ENCODE data around the gene KCNIP3. TPM values are rescaled to one million over a fixed set of nuclear protein-coding genes. Genes with fewer than 3 reads are reported as not detected.
A peak's percentile ranks its signal among the peaks of the same experiment; 100 is the strongest.

The KCNIP3 gene
- total and polyA plus RNA-seq, 4 donors, result 0.26 to 1.1 (median 0.62) TPM

DNA sequence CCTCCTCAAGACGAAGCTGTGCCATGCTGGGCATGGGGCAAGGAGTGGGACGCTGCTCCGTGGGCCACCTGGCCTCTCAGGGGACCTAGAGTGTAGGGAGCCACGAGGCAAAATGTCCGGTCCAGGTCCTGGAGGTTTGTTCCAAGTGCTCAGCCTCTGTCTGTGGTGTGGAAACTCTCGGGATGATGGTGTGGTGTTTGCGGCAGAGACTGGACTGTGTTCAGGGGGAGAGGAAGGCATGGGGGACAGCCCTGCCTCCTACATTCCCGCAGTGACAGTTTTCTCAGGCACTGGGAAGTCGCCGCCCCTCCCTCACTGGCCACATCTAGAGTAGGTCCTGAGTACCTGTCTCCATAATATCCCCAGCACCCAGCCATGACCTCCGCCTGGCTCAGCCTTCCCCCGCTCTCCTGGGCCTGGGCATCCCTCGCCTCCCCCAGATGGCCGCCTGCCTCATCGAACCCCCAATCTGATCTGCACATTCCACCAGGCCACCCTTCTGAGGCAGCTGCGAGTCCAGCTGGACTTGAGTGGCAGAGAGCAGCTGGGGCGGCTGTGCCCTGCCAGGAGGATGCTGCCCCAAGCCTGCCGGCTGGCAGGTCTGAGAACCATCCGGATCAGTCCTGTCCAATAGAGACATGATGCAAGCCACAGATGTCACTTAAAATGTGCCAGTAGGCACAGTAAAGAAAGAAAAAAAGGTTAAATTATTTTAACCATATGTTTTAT, 6.2 kb downstream of the KCNIP3 start (continued):
- TF ChIP-seq RAD21 (IDR thresholded peaks at IDR 0.05) (no peak), FOXA2 (IDR thresholded peaks at IDR 0.05) (no peak), HNF4A (conservative IDR thresholded peaks at IDR 0.05) (no peak)
- TF ChIP-seq, protein P1, sequence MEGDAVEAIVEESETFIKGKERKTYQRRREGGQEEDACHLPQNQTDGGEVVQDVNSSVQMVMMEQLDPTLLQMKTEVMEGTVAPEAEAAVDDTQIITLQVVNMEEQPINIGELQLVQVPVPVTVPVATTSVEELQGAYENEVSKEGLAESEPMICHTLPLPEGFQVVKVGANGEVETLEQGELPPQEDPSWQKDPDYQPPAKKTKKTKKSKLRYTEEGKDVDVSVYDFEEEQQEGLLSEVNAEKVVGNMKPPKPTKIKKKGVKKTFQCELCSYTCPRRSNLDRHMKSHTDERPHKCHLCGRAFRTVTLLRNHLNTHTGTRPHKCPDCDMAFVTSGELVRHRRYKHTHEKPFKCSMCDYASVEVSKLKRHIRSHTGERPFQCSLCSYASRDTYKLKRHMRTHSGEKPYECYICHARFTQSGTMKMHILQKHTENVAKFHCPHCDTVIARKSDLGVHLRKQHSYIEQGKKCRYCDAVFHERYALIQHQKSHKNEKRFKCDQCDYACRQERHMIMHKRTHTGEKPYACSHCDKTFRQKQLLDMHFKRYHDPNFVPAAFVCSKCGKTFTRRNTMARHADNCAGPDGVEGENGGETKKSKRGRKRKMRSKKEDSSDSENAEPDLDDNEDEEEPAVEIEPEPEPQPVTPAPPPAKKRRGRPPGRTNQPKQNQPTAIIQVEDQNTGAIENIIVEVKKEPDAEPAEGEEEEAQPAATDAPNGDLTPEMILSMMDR (IDR thresholded peaks at IDR 0.05; ENCODE audit: low read depth, low read length, missing input control), result no peak

DNA sequence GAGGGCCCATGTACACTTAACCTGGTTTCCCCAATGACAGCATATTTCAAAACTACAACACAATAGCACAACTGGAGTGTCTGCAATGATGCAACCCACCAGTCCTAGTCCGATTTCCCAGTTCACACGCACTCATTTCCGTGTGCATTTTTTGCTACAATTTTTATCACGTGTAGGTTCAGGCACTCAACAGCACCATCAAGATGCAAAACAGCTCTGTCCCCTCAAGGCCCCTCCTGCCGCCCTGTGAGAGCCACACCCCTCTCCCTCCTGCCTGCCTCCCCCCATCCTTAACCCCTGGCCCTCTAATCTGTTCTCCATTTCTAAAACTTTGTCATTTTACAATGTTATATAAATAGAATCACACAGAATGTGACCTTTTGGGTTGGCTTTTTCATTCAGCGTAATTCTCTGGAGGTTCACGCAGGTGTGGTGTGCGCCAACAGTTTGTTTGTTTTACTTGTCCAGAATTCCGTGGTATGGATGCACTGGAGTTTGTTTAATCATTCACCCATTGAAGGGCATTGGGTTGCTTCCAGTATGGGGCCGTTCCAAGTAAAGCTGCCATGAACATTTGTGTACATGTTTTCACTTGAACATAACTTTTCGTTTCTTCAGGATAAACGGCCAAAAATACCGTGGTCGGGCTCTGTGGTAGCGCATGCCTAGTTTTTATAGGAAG, 8.4 kb downstream of the KCNIP3 start:
- whole genome bisulfite sequencing, result 26% methylated on average over 15 of the region's 15 CpGs
- Histone ChIP-seq H3K9me3 (ENCODE audit: control insufficient read depth in 4 of 4, low read length in 3 of 4) (no peaks in the 10 kb centered on the region), H3K36me3 (ENCODE audit: control insufficient read depth in 4 of 4, insufficient read depth in 3 of 4, low read depth in 1 of 4, low read length in 3 of 4) (no peaks in the 10 kb centered on the region), H3K27ac (ENCODE audit: low read depth in 1 of 2, low read length in 2 of 2) (peak overlapping the region; percentile 75 to 86), H3K27me3 (ENCODE audit: control insufficient read depth in 4 of 4, insufficient read depth in 4 of 4, low read length in 3 of 4) (no peaks in the 10 kb centered on the region), H3K4me1 (ENCODE audit: control insufficient read depth in 4 of 4, insufficient read depth in 4 of 4, low read length in 3 of 4) (peaks cover 7 to 20% (median 18%) of the 10 kb centered on the region in 4 donors), H3K4me3 (ENCODE audit: low read depth in 1 of 3, low read length in 3 of 3) (peak overlapping the region in 1 of 3 donors; percentile 18), H3K9ac (ENCODE audit: low read depth in 1 of 2, low read length in 2 of 2) (no peak overlapping the region)
- peak; percentile 61 to 76 for TF ChIP-seq RXRA (IDR thresholded peaks at IDR 0.05)
- TF ChIP-seq FOXA1 (IDR thresholded peaks at IDR 0.05), result peak; percentile 33
- no peak for TF ChIP-seq TAF1 (conservative IDR thresholded peaks at IDR 0.05)
- peak; percentile 86 for TF ChIP-seq YY1 (IDR thresholded peaks at IDR 0.05)
- no peak for TF ChIP-seq GABPA (IDR thresholded peaks at IDR 0.05 in 1 of 2, conservative IDR thresholded peaks at IDR 0.05 in 1 of 2)
- TF ChIP-seq EGR1 (IDR thresholded peaks at IDR 0.05; ENCODE audit: low read depth in 2 of 2), result no peak
- no peak for TF ChIP-seq RAD21 (IDR thresholded peaks at IDR 0.05)
- TF ChIP-seq HNF4A (conservative IDR thresholded peaks at IDR 0.05), result peak; percentile 34 to 59
- TF ChIP-seq, protein P2, sequence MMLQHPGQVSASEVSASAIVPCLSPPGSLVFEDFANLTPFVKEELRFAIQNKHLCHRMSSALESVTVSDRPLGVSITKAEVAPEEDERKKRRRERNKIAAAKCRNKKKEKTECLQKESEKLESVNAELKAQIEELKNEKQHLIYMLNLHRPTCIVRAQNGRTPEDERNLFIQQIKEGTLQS (IDR thresholded peaks at IDR 0.05), result no peak
- peak in 1 of 2 donors; percentile 70 for TF ChIP-seq JUND (IDR thresholded peaks at IDR 0.05)
- peak; percentile 44 for TF ChIP-seq NR2F2 (IDR thresholded peaks at IDR 0.05)
- peak; percentile 93 for TF ChIP-seq SP1 (IDR thresholded peaks at IDR 0.05)
- TF ChIP-seq, protein P1 (IDR thresholded peaks at IDR 0.05; ENCODE audit: low read depth, low read length, missing input control), result no peak
- no peak for TF ChIP-seq HNF4G (IDR thresholded peaks at IDR 0.05)
- TF ChIP-seq, protein P3, sequence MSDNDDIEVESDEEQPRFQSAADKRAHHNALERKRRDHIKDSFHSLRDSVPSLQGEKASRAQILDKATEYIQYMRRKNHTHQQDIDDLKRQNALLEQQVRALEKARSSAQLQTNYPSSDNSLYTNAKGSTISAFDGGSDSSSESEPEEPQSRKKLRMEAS (IDR thresholded peaks at IDR 0.05), result no peak
- peak; percentile 57 for TF ChIP-seq FOXA2 (IDR thresholded peaks at IDR 0.05)
- peak; percentile 49 for TF ChIP-seq REST (IDR thresholded peaks at IDR 0.05)
- no peak for TF ChIP-seq ZBTB33 (IDR thresholded peaks at IDR 0.05)
- no peak for DNase-seq (ENCODE audit: low spot score)

All from liver (tissue), 9 donors.